Endothelial cell of umbilical vein (primary cell): ENCODE measurements around the gene AGAP2. TPM values are rescaled to one million over a fixed set of nuclear protein-coding genes. Genes with fewer than 3 reads are reported as not detected.
"Not testable (repeated sequence)": the region's sequence is repeated elsewhere in the genome, so short reads cannot be mapped to it uniquely, and the experiment has no call there.

ENCODE experiments used
- BruUV-seq: library from RNA; stranded (reverse); fragments of 400-500 nt; replicated peaks from 2 replicates; lab custom pipeline; 2021; lab: Mats Ljungman, UMichigan
- CTCF ChIA-PET: fragments of 300-600, 350-600 bp; sonication (Branson Sonifier 250); formaldehyde crosslinking; loops from one replicate; lab custom pipeline; 2021; ENCODE audit warnings: antibody characterized with exemption, inconsistent platforms; lab: Charles Lee
- POLR2A ChIA-PET: fragments of 300-600, 350-600 bp; sonication (Branson Sonifier 250); formaldehyde crosslinking; loops from one replicate; lab custom pipeline; 2021; ENCODE audit warnings: antibody characterized with exemption, inconsistent platforms; lab: Charles Lee
- DNase-seq: peaks from one replicate; pipeline ENCODE4 v3.0.0-alpha.2; 2011; ENCODE audit warnings: low read depth, low spot score
- FAIRE-seq: peaks from 2 replicates; lab custom pipeline; 2011; peaks lifted over from hg19 to GRCh38; lab: Jason Lieb, UNC
- H2AFZ ChIP-seq: 2 replicates; pipeline ENCODE4 v1.6.0; 2012; ENCODE audit warnings: low read depth, low read length, control low read depth, inconsistent platforms
- H3K27ac ChIP-seq: 2 replicates; pipeline ENCODE4 v1.5.1; 2011; ENCODE audit warnings: low read depth, mild to moderate bottlenecking, control low read depth, low read length, moderate library complexity; ENCODE audit not compliant: insufficient read depth
- H3K27me3 ChIP-seq, 2 experiments: 2 replicates each; pipeline versions ENCODE4 v1.6.0 to v1.6.1; 2011; ENCODE audit warnings: low read length in 2 of 2, mixed read lengths in 1 of 2; ENCODE audit not compliant: control insufficient read depth in 2 of 2, insufficient read depth in 2 of 2
- H3K36me3 ChIP-seq, 2 experiments: 2 replicates in 1 of 2; 3 replicates in 1 of 2; pipeline ENCODE4 v1.5.1; 2011; ENCODE audit warnings: low read length in 2 of 2, mild to moderate bottlenecking in 1 of 2, moderate library complexity in 1 of 2; ENCODE audit not compliant: control insufficient read depth in 2 of 2, insufficient read depth in 2 of 2; ENCODE audit errors: extremely low read depth in 1 of 2
- H3K4me1 ChIP-seq: 3 replicates; pipeline ENCODE4 v1.5.1; 2011; ENCODE audit warnings: mild to moderate bottlenecking, low read length; ENCODE audit not compliant: control insufficient read depth, insufficient read depth; ENCODE audit errors: extremely low read depth
- H3K4me2 ChIP-seq: 2 replicates; pipeline ENCODE4 v1.6.1; 2011; ENCODE audit warnings: low read length, control low read depth, mixed read lengths; ENCODE audit not compliant: insufficient read depth
- H3K4me3 ChIP-seq, 3 experiments: fragments of 200-600 bp in 1 of 3; sonication (generic), shearing (Covaris generic) in 1 of 3; replicated peaks in 1 of 3; 2 replicates each; pipeline ENCODE4 v1.5.1; 2011 to 2016; ENCODE audit warnings: control low read depth in 3 of 3, low read length in 3 of 3, mild to moderate bottlenecking in 2 of 3, inconsistent platforms in 1 of 3, low read depth in 1 of 3, moderate library complexity in 1 of 3; ENCODE audit not compliant: insufficient read depth in 1 of 3
- H3K79me2 ChIP-seq: 2 replicates; pipeline ENCODE4 v1.6.0; 2012; ENCODE audit warnings: low read length, inconsistent platforms; ENCODE audit not compliant: control insufficient read depth, insufficient read depth
- H3K9ac ChIP-seq: replicated peaks from 2 replicates; pipeline ENCODE3; 2011; ENCODE audit warnings: low read length, control low read depth; ENCODE audit not compliant: insufficient read depth; ENCODE audit errors: extremely low read depth
- H3K9me1 ChIP-seq: replicated peaks from 3 replicates; pipeline ENCODE4 v1.6.0; 2011; ENCODE audit warnings: mild to moderate bottlenecking, low read length; ENCODE audit not compliant: control insufficient read depth, insufficient read depth; ENCODE audit errors: extremely low read depth
- H3K9me3 ChIP-seq: replicated peaks from 2 replicates; pipeline ENCODE4 v1.5.1; 2012; ENCODE audit warnings: low read length, inconsistent platforms; ENCODE audit not compliant: control insufficient read depth, insufficient read depth
- H4K20me1 ChIP-seq: replicated peaks from 2 replicates; pipeline ENCODE3; 2011; ENCODE audit warnings: mild to moderate bottlenecking, low read length; ENCODE audit not compliant: control insufficient read depth, insufficient read depth; ENCODE audit errors: extremely low read depth
- CTCF ChIP-seq, 2 donors: IDR thresholded peaks; 1 replicate in 1 of 2; 2 replicates in 1 of 2; pipeline ENCODE4 v1.5.1; 2011; ENCODE audit warnings: low read length in 2 of 2, mild to moderate bottlenecking in 2 of 2, moderate library complexity in 2 of 2, control low read depth in 1 of 2, inconsistent platforms in 1 of 2, low read depth in 1 of 2; ENCODE audit not compliant: insufficient read depth in 1 of 2; ENCODE audit errors: extremely low read depth in 1 of 2
- EZH2 ChIP-seq: IDR thresholded peaks from 2 replicates; pipeline ENCODE4 v1.6.1; 2012; ENCODE audit warnings: borderline replicate concordance, low read depth, mild to moderate bottlenecking, moderate library complexity, low read length, inconsistent platforms; ENCODE audit not compliant: severe bottlenecking
- FOS ChIP-seq: IDR thresholded peaks from 2 replicates; pipeline ENCODE4 v1.6.1; 2011; ENCODE audit warnings: mild to moderate bottlenecking, low read length, moderate library complexity, borderline replicate concordance; ENCODE audit not compliant: insufficient read depth
- GATA2 ChIP-seq: IDR thresholded peaks from 2 replicates; pipeline ENCODE4 v1.7.0; 2011; ENCODE audit warnings: low read depth, mild to moderate bottlenecking, moderate library complexity, mixed read lengths, low read length; ENCODE audit not compliant: insufficient read length, insufficient read depth
- JUN ChIP-seq: IDR thresholded peaks from 2 replicates; pipeline ENCODE4 v1.6.1; 2011; ENCODE audit warnings: borderline replicate concordance, low read depth; ENCODE audit not compliant: insufficient read length, insufficient read depth
- MAX ChIP-seq: IDR thresholded peaks from 2 replicates; pipeline ENCODE4 v1.6.1; 2011; ENCODE audit not compliant: insufficient read depth, insufficient read length
- MYC ChIP-seq: IDR thresholded peaks from one replicate; pipeline ENCODE4 v1.6.1; 2011; ENCODE audit warnings: mild to moderate bottlenecking, low read depth, low read length
- POLR2A ChIP-seq: IDR thresholded peaks from 2 replicates; pipeline ENCODE4 v1.6.1; 2012; ENCODE audit warnings: low read depth, mild to moderate bottlenecking, control low read depth, low read length
- POLR2AphosphoS5 ChIP-seq: IDR thresholded peaks from 2 replicates; pipeline ENCODE4 v1.6.1; 2012; ENCODE audit warnings: low read depth, mild to moderate bottlenecking, control low read depth, low read length, moderate library complexity; ENCODE audit not compliant: insufficient read depth
- dilution Hi-C: fragments of 300-500 bp; cut with MboI; formaldehyde crosslinking; loops from one replicate; pipeline ENCODE4 v1.15.0; 2019; ENCODE audit warnings: low sequenced_read_pairs; ENCODE audit not compliant: extremely low pct_ligation_motif_present
- intact Hi-C: fragments of 100-400 bp; cut with micrococcal nuclease; formaldehyde crosslinking; loops from one replicate; pipeline ENCODE4 v1.10.0; 2022
- polyA plus RNA-seq, 4 experiments: library from polyadenylated mRNA; depleted of rRNA in 3 of 4; stranded (reverse) in 3 of 4; unstranded in 1 of 4; fragments of >200 nt; gene quantifications; 2 replicates each; pipeline versions ENCODE4 v1.2.1 to v1.2.3, GENCODE V29; 2011 to 2012; ENCODE audit warnings: missing spikeins in 1 of 4
- total RNA-seq: library from RNA; stranded (reverse); gene quantifications from 2 replicates; pipeline ENCODE4 v1.2.3, GENCODE V29; 2021

Gene AGAP2
- total and polyA plus RNA-seq, 2 donors (not counting 3 experiments of a cell fraction or from before 2014, with no cell fraction given), result 0.04 to 0.24 TPM

- peaks cover 2 to 13% of the 10 kb centered on the region in 2 experiments for H3K27me3 ChIP-seq
- CTCF ChIA-PET, result no interaction called here
- H3K36me3 ChIP-seq, result no peaks in the 10 kb centered on the region
- H3K4me1 ChIP-seq, result no peaks in the 10 kb centered on the region
- no peak for FAIRE-seq
- no peak for DNase-seq
- H3K4me3 ChIP-seq, result no peak overlapping the region
- H3K9me3 ChIP-seq, result no peaks in the 10 kb centered on the region
- dilution Hi-C loops (no loop called here), intact Hi-C loops (no loop called here)
- H3K79me2 ChIP-seq, result no peaks in the 10 kb centered on the region
- TF ChIP-seq POLR2A, result no peak
- TF ChIP-seq MAX, result no peak
- TF ChIP-seq POLR2AphosphoS5, result no peak
- TF ChIP-seq FOS, result no peak
- no peak for TF ChIP-seq JUN
- TF ChIP-seq MYC, result no peak
- TF ChIP-seq GATA2, result no peak
- no peak for TF ChIP-seq EZH2
- no peak for TF ChIP-seq CTCF (IDR thresholded peaks at IDR 0.05; ENCODE audit: extremely low read depth in 1 of 2, insufficient read depth in 1 of 2, low read depth in 1 of 2, low read length in 2 of 2)
- BruUV-seq, result no TSS peak
- no peaks in the 10 kb centered on the region for H4K20me1 ChIP-seq
- no peak overlapping the region for H2AFZ ChIP-seq
- no peak overlapping the region for H3K27ac ChIP-seq
- no peaks in the 10 kb centered on the region for H3K9me1 ChIP-seq
- POLR2A ChIA-PET, result no interaction called here
- H3K4me2 ChIP-seq, result no peak overlapping the region
- H3K9ac ChIP-seq, result no peak overlapping the region
Observed at GRCh38 chr12:57679697-57680096, 58.8 kb downstream of the AGAP2 start.

- H3K9me1 ChIP-seq, H3K27me3 ChIP-seq, DNase-seq, dilution Hi-C loops, FAIRE-seq, H3K9ac ChIP-seq, H2AFZ ChIP-seq, H3K4me1 ChIP-seq, POLR2A ChIA-PET, H3K4me3 ChIP-seq, H3K36me3 ChIP-seq, H3K4me2 ChIP-seq, H4K20me1 ChIP-seq, CTCF ChIA-PET, H3K27ac ChIP-seq, intact Hi-C loops, H3K79me2 ChIP-seq, H3K9me3 ChIP-seq, BruUV-seq: not testable (repeated sequence)
Observed at GRCh38 chr12:57677947-57678346, 60.6 kb downstream of the AGAP2 start.
